Progenitor cell of endocrine pancreas (in vitro differentiated cells): ENCODE data around the gene TDRD1. TPM values are rescaled to one million over a fixed set of nuclear protein-coding genes. Genes with fewer than 3 reads are reported as not detected.

ENCODE experiments used
- DNase-seq: peaks from one replicate; pipeline ENCODE4 v3.0.0; 2021; ENCODE audit warnings: low spot score; ENCODE audit not compliant: unreplicated experiment
- H3K27ac Mint-ChIP-seq: 2 replicates; pipeline ENCODE4 v1.8.0; 2021; ENCODE audit warnings: mild to moderate bottlenecking, moderate library complexity, mixed read lengths
- H3K27me3 Mint-ChIP-seq: 2 replicates; pipeline ENCODE4 v1.8.0; 2021; ENCODE audit warnings: mixed read lengths
- H3K36me3 Mint-ChIP-seq: 2 replicates; pipeline ENCODE4 v1.8.0; 2022; ENCODE audit warnings: mixed read lengths; ENCODE audit not compliant: insufficient read depth
- H3K4me1 Mint-ChIP-seq: 2 replicates; pipeline ENCODE4 v1.8.0; 2021; ENCODE audit warnings: low read depth, mixed read lengths
- H3K4me3 Mint-ChIP-seq: 2 replicates; pipeline ENCODE4 v1.8.0; 2021; ENCODE audit warnings: low read depth, mild to moderate bottlenecking, moderate library complexity, mixed read lengths
- H3K9me3 Mint-ChIP-seq: 2 replicates; pipeline ENCODE4 v1.8.0; 2021; ENCODE audit warnings: low read depth, mixed read lengths
- CTCF ChIP-seq: fragments of 200-600 bp; sonication (generic); IDR thresholded peaks from one replicate; pipeline ENCODE4 v1.5.0; 2021; ENCODE audit warnings: antibody characterized with exemption, mild to moderate bottlenecking; ENCODE audit not compliant: unreplicated experiment
- total RNA-seq: library from RNA; stranded (reverse); gene quantifications from 2 replicates; pipeline ENCODE4 v1.2.1, GENCODE V29; 2021

Gene TDRD1
- total RNA-seq, 1 donor from 2014 or later, result not detected

- no peak overlapping the region for H3K4me3 Mint-ChIP-seq
- peaks cover 3% of the 10 kb centered on the region for H3K9me3 Mint-ChIP-seq
- no peak for DNase-seq
Observed at GRCh38 chr10:114175667-114176066, 3.5 kb upstream of the TDRD1 start.

GRCh38 chr10:114176511-114176910, 2.6 kb upstream of the TDRD1 start:
- H3K27me3 Mint-ChIP-seq, result peaks cover 9% of the 10 kb centered on the region
- H3K36me3 Mint-ChIP-seq, result no peaks in the 10 kb centered on the region
- no peak overlapping the region for H3K4me3 Mint-ChIP-seq
- no peak overlapping the region for H3K27ac Mint-ChIP-seq
- no peak for TF ChIP-seq CTCF
- DNase-seq, result no peak
- H3K4me1 Mint-ChIP-seq, result peaks cover 17% of the 10 kb centered on the region
- peaks cover 3% of the 10 kb centered on the region for H3K9me3 Mint-ChIP-seq

More at GRCh38 chr10:114175667-114176066, 3.5 kb upstream of the TDRD1 start:
- Mint-ChIP-seq H3K4me1 (peaks cover 17% of the 10 kb centered on the region), H3K36me3 (no peaks in the 10 kb centered on the region), H3K27me3 (peaks cover 9% of the 10 kb centered on the region), H3K27ac (no peak overlapping the region)
- TF ChIP-seq CTCF, result no peak

GRCh38 chr10:114179747-114180146, 594 bp downstream of the TDRD1 start:
- H3K4me3 Mint-ChIP-seq, result no peak overlapping the region
- peaks cover under 1% of the 10 kb centered on the region for H3K4me1 Mint-ChIP-seq
- DNase-seq, result no peak
- H3K9me3 Mint-ChIP-seq, result peaks cover 3% of the 10 kb centered on the region
- no peaks in the 10 kb centered on the region for H3K36me3 Mint-ChIP-seq
- no peak for TF ChIP-seq CTCF
- peaks cover 9% of the 10 kb centered on the region for H3K27me3 Mint-ChIP-seq
- H3K27ac Mint-ChIP-seq, result no peak overlapping the region

- Mint-ChIP-seq H3K36me3 (no peaks in the 10 kb centered on the region), H3K27ac (no peak overlapping the region), H3K27me3 (peaks cover 4% of the 10 kb centered on the region), H3K4me3 (no peak overlapping the region), H3K9me3 (peaks cover 3% of the 10 kb centered on the region), H3K4me1 (no peaks in the 10 kb centered on the region)
- TF ChIP-seq CTCF, result no peak
- DNase-seq, result no peak
Observed at GRCh38 chr10:114180937-114181336, 1.8 kb downstream of the TDRD1 start.

GRCh38 chr10:114181971-114182370, 2.8 kb downstream of the TDRD1 start:
- Mint-ChIP-seq H3K36me3 (no peaks in the 10 kb centered on the region), H3K4me3 (no peak overlapping the region), H3K27me3 (peaks cover 5% of the 10 kb centered on the region), H3K4me1 (no peaks in the 10 kb centered on the region), H3K9me3 (peaks cover 3% of the 10 kb centered on the region), H3K27ac (no peak overlapping the region)
- no peak for DNase-seq
- no peak for TF ChIP-seq CTCF
